Medulla oblongata (tissue), 1 donor: Measurements from ENCODE around the gene AMPD1.

ENCODE experiments used
- DNase-seq: peaks from one replicate; pipeline ENCODE4 v3.0.0-alpha.2; 2015; ENCODE audit errors: extremely low spot score

Gene AMPD1

DNA sequence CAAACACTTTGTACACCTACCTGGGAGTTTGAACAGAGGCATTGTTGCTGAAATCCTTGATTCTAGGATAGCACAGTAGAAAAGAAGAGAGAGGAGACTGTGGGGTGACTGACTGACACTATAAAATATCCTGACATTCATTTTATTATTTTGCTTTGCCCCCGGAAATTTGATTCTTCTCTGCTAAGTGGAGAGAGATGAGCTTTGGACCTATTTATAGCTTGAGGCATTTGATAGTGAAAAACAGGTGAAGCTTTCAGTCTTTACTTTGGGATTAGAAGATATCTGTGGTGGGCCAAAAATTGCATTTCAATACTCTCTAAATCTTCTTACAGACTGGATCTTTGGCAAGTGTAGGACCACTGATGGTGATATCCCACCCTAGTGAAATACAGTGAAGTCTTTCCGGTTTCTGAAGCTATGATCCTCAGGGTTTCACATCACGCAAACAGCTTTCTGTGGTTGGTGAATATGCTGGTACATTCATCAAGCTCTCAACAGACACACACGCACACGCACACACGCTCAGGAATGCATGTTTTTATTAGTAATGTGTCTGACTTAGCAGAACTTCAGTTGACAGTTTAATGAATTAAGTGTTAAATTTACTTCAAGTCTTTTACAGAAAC is at the start of gene AMPD1:
TSS of gene AMPD1 (minus strand) at position 117 of the 629 bp plus-strand sequence. CDS start at position 42, 75 bp downstream.
- no peak for DNase-seq

GRCh38 chr1:114741963-114742746 is 46.8 kb upstream of the AMPD1 start:
- DNase-seq, result no peak

DNA sequence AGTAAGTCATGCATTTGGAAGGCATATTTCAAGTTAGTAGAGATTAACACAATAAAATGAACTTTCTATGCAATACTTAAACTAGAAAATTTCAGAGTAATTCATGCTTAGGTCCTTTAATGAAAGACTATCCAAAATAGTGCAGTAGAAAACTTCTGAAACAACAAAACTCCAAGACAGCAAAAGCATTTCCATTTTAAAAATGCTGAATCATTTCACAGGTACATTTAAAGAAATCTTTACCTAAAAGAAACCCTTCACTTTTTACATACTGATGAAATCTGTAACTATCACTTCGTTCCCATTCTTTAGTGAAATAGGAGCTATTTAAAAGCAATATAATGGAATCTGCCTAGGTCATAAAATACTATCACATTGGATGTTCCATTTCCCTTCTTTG is 45.0 kb upstream of the AMPD1 start:
- no peak for DNase-seq

DNA sequence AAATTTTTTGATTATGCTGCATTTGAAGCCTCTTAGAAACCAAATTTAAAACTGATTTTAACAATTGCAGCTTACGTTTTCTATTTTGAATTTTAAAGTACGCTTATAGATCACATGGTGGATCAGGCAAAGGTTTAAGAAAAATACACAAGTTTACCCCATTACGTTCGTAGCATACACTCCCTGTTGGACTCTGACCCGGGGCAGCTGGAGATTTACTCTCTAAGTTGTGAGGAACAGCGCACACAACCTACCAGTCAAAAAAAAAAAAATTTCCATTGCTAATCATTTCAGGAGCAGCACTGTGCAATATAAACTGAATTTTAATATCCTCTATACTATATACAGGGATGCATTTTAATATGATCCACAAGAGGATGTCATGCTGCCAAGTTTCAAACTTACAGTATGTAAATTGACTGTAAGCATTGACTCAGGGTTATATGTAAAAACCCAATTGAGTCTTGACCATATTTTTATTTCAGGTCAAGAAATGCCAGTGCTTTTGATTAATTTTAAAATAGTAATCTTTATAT is 42.0 kb upstream of the AMPD1 start:
- DNase-seq, result no peak

GRCh38 chr1:114735479-114735878 is 40.1 kb upstream of the AMPD1 start:
- no peak for DNase-seq

DNA sequence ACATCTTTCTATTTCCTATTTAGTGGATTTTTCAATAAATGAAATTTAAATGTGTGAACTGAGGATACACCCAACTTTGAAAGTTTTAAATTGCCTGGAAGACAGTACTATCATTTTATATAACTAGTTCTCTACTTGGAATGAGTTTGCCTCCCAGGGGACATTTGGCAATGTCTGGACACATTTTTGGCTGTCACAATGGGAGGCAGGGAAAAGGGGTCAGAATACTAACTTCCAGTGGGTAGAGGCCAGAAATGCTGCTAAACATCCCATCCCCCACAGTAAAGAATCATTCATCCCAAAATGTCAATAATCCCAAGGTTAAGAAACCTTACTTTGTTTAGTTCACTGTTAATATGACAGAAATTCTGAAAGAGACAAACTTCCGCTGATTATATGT is 34.4 kb upstream of the AMPD1 start:
- DNase-seq, result peak; percentile 23

DNA sequence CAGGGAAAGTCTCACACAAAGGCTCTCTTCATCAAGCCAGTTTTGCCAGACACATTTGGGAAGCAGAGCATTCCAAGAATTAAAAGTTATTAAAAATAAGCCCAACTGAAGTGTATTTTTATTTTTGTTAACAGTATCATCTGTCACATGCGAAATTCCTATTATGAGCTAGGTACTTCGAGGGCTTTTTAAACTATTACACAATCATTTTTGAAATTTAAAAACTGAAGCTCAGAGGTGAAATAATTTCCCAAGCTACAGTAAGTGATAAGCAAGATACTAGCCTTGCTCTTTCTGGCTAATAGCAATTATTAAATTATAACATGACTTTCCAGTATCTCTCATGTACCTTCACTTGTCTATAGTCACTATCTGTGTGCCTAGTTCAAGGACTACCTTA is 33.2 kb upstream of the AMPD1 start:
- no peak for DNase-seq

DNA sequence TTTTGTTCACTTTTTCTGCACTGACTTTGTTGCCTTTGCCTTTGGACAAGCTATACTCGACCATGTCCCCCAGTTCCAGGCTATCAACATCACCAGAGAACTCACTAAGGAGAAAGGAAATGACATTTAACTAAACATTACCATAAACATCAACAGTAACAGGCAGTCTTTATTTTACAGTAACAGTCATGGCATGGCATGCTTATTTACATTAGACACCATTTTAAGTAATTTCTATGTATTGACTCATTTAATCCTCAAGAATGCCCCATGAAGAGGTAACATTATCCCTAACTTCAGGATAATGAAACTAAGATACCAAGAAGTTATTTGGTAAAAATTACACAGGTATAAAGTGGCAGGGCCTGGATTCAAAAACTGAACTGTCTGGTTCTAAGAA is 29.9 kb upstream of the AMPD1 start:
- no peak for DNase-seq

DNA sequence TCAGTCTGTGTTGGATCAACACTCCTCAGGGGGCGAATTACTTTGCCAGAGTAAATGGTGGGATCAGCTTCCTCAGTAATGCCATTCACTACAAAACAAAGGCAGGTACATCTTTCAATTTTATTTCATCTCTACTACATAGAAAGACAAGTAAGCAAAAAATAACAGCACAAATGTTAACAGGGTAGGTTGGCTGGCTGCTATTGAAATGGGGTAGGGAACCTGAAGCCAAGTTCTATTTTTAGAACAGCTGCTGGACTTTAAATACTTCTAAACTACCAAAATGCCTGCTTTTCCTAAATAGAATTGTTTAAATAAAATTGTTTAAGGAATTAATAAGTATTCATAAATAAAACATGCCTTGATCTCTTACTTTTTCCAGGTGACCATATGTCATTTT is 28.6 kb upstream of the AMPD1 start:
- peak; percentile 16 for DNase-seq

- no peak for DNase-seq
Measured at GRCh38 chr1:114723457-114723856, 28.1 kb upstream of the AMPD1 start.

DNA sequence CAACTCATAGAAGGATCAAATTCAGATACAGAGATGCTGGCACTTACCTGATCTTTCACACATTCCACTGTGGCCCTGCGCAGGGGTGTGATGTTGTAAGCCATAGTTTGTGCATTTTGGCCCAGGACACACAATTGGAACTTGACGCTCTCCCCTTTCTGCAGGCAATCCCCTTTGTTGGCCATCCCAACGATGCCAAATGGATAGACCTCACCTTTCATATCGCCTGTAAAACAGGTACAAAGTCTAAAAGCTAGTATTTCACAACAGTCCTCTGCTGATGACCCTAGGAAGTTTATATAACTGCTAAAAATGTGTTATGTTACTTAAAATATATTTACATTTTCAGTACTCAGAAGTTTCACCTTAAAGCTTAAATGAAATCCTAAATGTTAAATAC is 25.1 kb upstream of the AMPD1 start:
- DNase-seq, result no peak

GRCh38 chr1:114719424-114719787 is 24.1 kb upstream of the AMPD1 start:
- no peak for DNase-seq

- no peak for DNase-seq
Measured at GRCh38 chr1:114718661-114719423, 23.5 kb upstream of the AMPD1 start.

- peak; percentile 95 for DNase-seq
Measured at GRCh38 chr1:114716304-114717170, 21.2 kb upstream of the AMPD1 start, which contains the start of gene NRAS. NRAS (minus strand) TSS chr1:114716771; CDS start chr1:114716160, 611 bp downstream.

- no peak for DNase-seq
Measured at GRCh38 chr1:114715952-114716303, 20.6 kb upstream of the AMPD1 start.

- DNase-seq, result no peak
Measured at GRCh38 chr1:114712977-114713376, 17.6 kb upstream of the AMPD1 start.

- DNase-seq, result no peak
Measured at GRCh38 chr1:114710360-114710759, 15.0 kb upstream of the AMPD1 start.

DNA sequence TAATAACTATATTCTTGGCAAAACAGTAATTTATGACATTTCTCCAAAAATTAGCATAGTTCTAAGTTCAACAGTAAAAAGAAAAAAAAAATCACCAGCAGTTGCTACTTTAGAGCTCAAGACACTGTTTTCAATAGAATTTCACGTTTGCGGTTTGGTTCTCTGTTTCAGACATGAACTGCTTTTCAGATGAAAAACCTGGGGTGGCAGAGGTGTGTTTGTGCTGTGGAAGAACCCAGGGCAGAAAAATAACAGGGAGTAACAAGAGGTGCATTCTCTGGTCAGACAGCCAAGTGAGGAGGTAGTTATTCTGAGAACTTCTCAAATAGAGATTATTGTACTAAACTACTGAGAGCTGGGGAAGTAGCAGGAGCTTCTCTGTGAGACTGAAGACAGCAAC is 12.3 kb upstream of the AMPD1 start:
- DNase-seq, result no peak

GRCh38 chr1:114703242-114703641 is 7.9 kb upstream of the AMPD1 start:
- DNase-seq, result no peak

DNA sequence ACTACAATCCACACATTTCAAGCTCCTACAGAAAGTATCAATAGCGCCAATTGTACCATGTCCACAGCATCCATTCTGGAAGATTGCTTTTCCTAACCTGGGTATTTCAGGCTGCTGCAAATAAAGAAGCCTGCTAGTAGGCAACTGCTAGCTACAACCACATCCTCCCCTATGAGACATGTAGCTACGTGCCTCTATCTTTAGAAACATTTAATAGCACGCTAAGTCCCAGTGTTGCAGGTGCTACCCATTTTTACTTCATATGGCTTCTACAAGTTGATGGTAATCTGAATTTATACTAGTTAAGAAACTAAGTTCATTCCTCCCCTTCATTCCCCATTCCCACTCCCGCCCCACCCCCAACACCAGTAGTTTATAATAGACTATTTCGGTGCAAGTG is 7.4 kb upstream of the AMPD1 start:
- DNase-seq, result no peak

DNA sequence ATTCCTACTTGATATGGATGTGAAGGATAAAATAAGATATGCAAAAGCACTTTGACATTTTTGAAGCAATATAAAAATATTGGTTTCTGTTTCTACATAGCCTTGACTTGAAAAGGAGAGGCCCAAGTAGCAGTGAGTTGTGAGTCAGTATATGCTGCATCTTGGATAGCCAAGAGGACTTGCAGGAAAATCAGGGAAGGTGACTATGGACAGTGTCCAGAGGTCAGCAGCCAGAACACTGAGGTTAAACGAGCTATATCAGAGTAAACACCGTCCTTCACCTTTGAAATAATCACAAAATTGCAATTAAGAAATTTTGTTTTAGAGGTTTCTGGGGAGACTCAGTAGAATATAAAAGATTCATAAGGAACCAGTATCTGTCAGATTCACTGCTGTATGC is 6.6 kb upstream of the AMPD1 start:
- DNase-seq, result no peak
